Keratinocyte (primary cell): Measurements from ENCODE around the gene KSR2. TPM values are rescaled to one million over a fixed set of nuclear protein-coding genes. Genes with fewer than 3 reads are reported as not detected.

Experiments
- DNase-seq: peaks from one replicate; pipeline ENCODE4 v3.0.0-alpha.2; 2011; ENCODE audit warnings: low read depth, missing footprints, low spot score
- FAIRE-seq: peaks from 2 replicates; lab custom pipeline; 2011; peaks lifted over from hg19 to GRCh38; lab: Jason Lieb, UNC
- H2AFZ ChIP-seq: 2 replicates; pipeline ENCODE4 v1.6.0; 2012; ENCODE audit warnings: low read length, control low read depth, inconsistent platforms; ENCODE audit not compliant: control insufficient read depth
- H3K27ac ChIP-seq: 2 replicates; pipeline ENCODE4 v1.5.1; 2011; ENCODE audit warnings: low read length; ENCODE audit not compliant: control insufficient read depth, insufficient read depth
- H3K27me3 ChIP-seq: 3 replicates; pipeline ENCODE4 v1.6.0; 2011; ENCODE audit warnings: low read length; ENCODE audit not compliant: control insufficient read depth, insufficient read depth; ENCODE audit errors: extremely low read depth
- H3K36me3 ChIP-seq, 2 experiments: 2 replicates in 1 of 2; 3 replicates in 1 of 2; pipeline ENCODE4 v1.5.1; 2011; ENCODE audit warnings: low read length in 2 of 2, mild to moderate bottlenecking in 1 of 2; ENCODE audit not compliant: control insufficient read depth in 2 of 2, insufficient read depth in 2 of 2; ENCODE audit errors: extremely low read depth in 1 of 2
- H3K4me1 ChIP-seq: 3 replicates; pipeline ENCODE4 v1.5.1; 2011; ENCODE audit warnings: low read length; ENCODE audit not compliant: control insufficient read depth, insufficient read depth; ENCODE audit errors: extremely low read depth
- H3K4me2 ChIP-seq: 3 replicates; pipeline ENCODE4 v1.6.0; 2011; ENCODE audit warnings: low read depth, low read length; ENCODE audit not compliant: control insufficient read depth, insufficient read depth; ENCODE audit errors: extremely low read depth
- H3K4me3 ChIP-seq, 3 experiments: fragments of 200-600 bp in 1 of 3; sonication (generic) in 1 of 3; 2 replicates in 2 of 3; 3 replicates in 1 of 3; pipeline ENCODE4 v1.5.1; 2011 to 2016; ENCODE audit warnings: low read length in 3 of 3, mild to moderate bottlenecking in 3 of 3, control low read depth in 2 of 3, inconsistent platforms in 1 of 3, low read depth in 1 of 3, mixed read lengths in 1 of 3, mixed run types in 1 of 3, moderate library complexity in 1 of 3; ENCODE audit not compliant: control insufficient read depth in 2 of 3, insufficient read depth in 2 of 3; ENCODE audit errors: extremely low read depth in 1 of 3
- H3K79me2 ChIP-seq: 2 replicates; pipeline ENCODE4 v1.6.0; 2012; ENCODE audit warnings: low read length; ENCODE audit not compliant: control insufficient read depth, insufficient read depth
- H3K9ac ChIP-seq: 3 replicates; pipeline ENCODE4 v1.6.0; 2011; ENCODE audit warnings: low read length; ENCODE audit not compliant: control insufficient read depth, insufficient read depth; ENCODE audit errors: extremely low read depth
- H3K9me1 ChIP-seq: 3 replicates; pipeline ENCODE4 v1.6.0; 2011; ENCODE audit warnings: low read length; ENCODE audit not compliant: control insufficient read depth, insufficient read depth; ENCODE audit errors: extremely low read depth
- H3K9me3 ChIP-seq: 2 replicates; pipeline ENCODE4 v1.5.1; 2012; ENCODE audit warnings: low read depth, low read length; ENCODE audit not compliant: control insufficient read depth
- H4K20me1 ChIP-seq: 3 replicates; pipeline ENCODE4 v1.6.0; 2011; ENCODE audit warnings: low read length; ENCODE audit not compliant: control insufficient read depth, insufficient read depth; ENCODE audit errors: extremely low read depth
- EZH2 ChIP-seq: IDR thresholded peaks from one replicate; pipeline ENCODE4 v1.6.1; 2012; ENCODE audit warnings: inconsistent platforms, mild to moderate bottlenecking, low read length, moderate library complexity
- dilution Hi-C: fragments of 300-500 bp; cut with MboI; formaldehyde crosslinking; loops from one replicate; pipeline ENCODE4 v1.7.0; 2020; ENCODE audit warnings: low sequenced_read_pairs; ENCODE audit not compliant: extremely low pct_ligation_motif_present
- polyA plus RNA-seq, 5 experiments: library from polyadenylated mRNA; depleted of rRNA in 3 of 5; stranded (reverse) in 3 of 5; stranded (forward) in 1 of 5; unstranded in 1 of 5; fragments of >200 nt; gene quantifications; 1 replicate in 1 of 5; 2 replicates in 3 of 5; 3 replicates in 1 of 5; pipeline versions ENCODE4 v1.2.1 to v1.2.3, GENCODE V29; 2011 to 2012; ENCODE audit warnings: missing spikeins in 2 of 5, low read depth in 1 of 5, low replicate concordance in 1 of 5
- TF ChIP-seq, protein P1 (sequence below), 3 experiments: IDR thresholded peaks in 1 of 3; conservative IDR thresholded peaks in 1 of 3; optimal IDR thresholded peaks in 1 of 3; 2 replicates in 2 of 3; 3 replicates in 1 of 3; pipeline versions ENCODE3 to v1.5.1; 2011; ENCODE audit warnings: low read length in 3 of 3, mild to moderate bottlenecking in 3 of 3, moderate library complexity in 2 of 3, control low read depth in 1 of 3, inconsistent platforms in 1 of 3; ENCODE audit not compliant: insufficient read depth in 2 of 3; ENCODE audit errors: extremely low read depth in 1 of 3

Gene KSR2
- polyA plus RNA-seq, 1 donor (not counting 4 experiments of a cell fraction or from before 2014, with no cell fraction given) = 0.01 TPM

DNA sequence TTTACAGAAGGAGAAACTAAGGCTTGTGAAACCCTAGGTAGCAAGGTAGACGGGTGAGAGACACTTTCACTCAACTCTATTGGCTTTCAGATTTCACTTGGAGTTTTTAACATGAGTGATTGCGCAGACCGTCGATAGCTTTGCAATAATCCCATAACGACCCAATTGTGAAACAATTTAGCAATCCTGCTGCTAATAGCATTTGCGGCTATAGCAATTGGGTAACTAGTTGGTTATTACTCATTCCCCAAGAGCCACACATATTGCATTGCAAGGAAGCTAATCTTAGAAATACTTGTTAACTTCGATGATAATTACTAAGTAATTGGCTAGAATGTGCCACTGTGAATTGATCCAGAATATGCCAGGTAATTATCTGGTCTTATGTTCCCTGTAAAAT, 447.4 kb downstream of the KSR2 start:
- Histone ChIP-seq H3K4me1 (no peaks in the 10 kb centered on the region), H3K9me1 (no peaks in the 10 kb centered on the region), H3K9ac (no peak overlapping the region), H3K36me3 (no peaks in the 10 kb centered on the region), H3K79me2 (no peaks in the 10 kb centered on the region), H3K4me2 (no peak overlapping the region), H3K4me3 (no peak overlapping the region), H3K9me3 (no peaks in the 10 kb centered on the region), H3K27me3 (no peaks in the 10 kb centered on the region), H2AFZ (no peak overlapping the region), H4K20me1 (no peaks in the 10 kb centered on the region), H3K27ac (no peak overlapping the region)
- TF ChIP-seq, protein P1, sequence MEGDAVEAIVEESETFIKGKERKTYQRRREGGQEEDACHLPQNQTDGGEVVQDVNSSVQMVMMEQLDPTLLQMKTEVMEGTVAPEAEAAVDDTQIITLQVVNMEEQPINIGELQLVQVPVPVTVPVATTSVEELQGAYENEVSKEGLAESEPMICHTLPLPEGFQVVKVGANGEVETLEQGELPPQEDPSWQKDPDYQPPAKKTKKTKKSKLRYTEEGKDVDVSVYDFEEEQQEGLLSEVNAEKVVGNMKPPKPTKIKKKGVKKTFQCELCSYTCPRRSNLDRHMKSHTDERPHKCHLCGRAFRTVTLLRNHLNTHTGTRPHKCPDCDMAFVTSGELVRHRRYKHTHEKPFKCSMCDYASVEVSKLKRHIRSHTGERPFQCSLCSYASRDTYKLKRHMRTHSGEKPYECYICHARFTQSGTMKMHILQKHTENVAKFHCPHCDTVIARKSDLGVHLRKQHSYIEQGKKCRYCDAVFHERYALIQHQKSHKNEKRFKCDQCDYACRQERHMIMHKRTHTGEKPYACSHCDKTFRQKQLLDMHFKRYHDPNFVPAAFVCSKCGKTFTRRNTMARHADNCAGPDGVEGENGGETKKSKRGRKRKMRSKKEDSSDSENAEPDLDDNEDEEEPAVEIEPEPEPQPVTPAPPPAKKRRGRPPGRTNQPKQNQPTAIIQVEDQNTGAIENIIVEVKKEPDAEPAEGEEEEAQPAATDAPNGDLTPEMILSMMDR (optimal IDR thresholded peaks at IDR 0.05 in 1 of 3, IDR thresholded peaks at IDR 0.05 in 1 of 3, conservative IDR thresholded peaks at IDR 0.05 in 1 of 3; ENCODE audit: extremely low read depth in 1 of 3, insufficient read depth in 2 of 3, low read length in 3 of 3) = no peak
- no peak for TF ChIP-seq EZH2
- no peak for FAIRE-seq
- dilution Hi-C loops = no loop called here
- no peak for DNase-seq

DNA sequence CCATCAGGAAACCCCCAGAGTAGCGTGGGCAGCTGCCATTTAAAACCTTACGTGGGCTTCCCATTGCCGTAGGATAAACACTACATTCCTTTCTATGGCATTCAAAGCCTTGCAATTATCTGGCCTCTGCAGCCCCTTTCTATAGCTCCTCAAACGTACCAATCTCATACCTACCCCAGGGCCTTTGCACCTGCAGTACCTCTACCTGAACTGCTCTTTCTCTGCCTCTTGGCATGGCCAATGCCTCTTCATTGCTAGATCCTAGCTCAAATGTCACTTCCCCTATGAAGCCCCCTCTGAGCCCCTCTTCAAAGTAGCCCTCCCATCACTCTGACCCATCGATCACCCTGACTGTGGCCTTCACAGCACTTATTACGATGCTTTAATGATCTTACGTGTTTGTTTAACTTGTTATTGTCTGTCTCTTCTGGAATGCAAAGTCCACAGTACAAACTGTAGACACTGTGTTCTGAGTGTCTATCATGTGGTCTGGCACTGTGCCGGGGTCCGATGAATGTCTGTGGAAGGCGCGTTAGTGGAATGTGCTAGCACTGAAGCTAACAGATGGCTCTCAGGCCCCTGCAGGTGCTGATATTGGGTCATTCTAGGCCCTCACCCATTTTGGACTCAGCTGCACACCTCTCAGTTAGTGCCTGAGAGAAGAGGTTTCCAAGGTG, 450.1 kb downstream of the KSR2 start:
- DNase-seq (no peak), FAIRE-seq (no peak)
- H3K79me2 ChIP-seq = no peaks in the 10 kb centered on the region
- dilution Hi-C loops = no loop called here
- H3K27ac ChIP-seq = no peak overlapping the region
- no peak overlapping the region for H3K9ac ChIP-seq
- H3K9me3 ChIP-seq = no peaks in the 10 kb centered on the region
- H3K4me1 ChIP-seq = no peaks in the 10 kb centered on the region
- H3K4me3 ChIP-seq = no peak overlapping the region
- no peak overlapping the region for H2AFZ ChIP-seq
- no peak for TF ChIP-seq EZH2
- TF ChIP-seq, protein P1 (optimal IDR thresholded peaks at IDR 0.05 in 1 of 3, IDR thresholded peaks at IDR 0.05 in 1 of 3, conservative IDR thresholded peaks at IDR 0.05 in 1 of 3; ENCODE audit: extremely low read depth in 1 of 3, insufficient read depth in 2 of 3, low read length in 3 of 3) = no peak
- no peaks in the 10 kb centered on the region for H3K9me1 ChIP-seq
- no peak overlapping the region for H3K4me2 ChIP-seq
- no peaks in the 10 kb centered on the region for H4K20me1 ChIP-seq
- no peaks in the 10 kb centered on the region for H3K36me3 ChIP-seq
- H3K27me3 ChIP-seq = no peaks in the 10 kb centered on the region
